GM18909 (cell line): ENCODE data around the gene KCTD1.

Experiments used
- ATAC-seq: cut with Tn5 transposase; IDR thresholded peaks from one replicate; pipeline ENCODE4 v1.9.1; 2021; ENCODE audit warnings: mild to moderate bottlenecking; ENCODE audit not compliant: unreplicated experiment, poor library complexity

The KCTD1 gene

GRCh38 chr18:26548415-26549262, at the start of gene KCTD1:
Gene KCTD1 (minus strand): TSS chr18:26548553. CDS start chr18:26548536, 17 bp downstream.
- ATAC-seq = peak; percentile 49

- no peak for ATAC-seq
These were observed 45.3 kb upstream of the KCTD1 start for GRCh38 chr18:26593365-26594320.

GRCh38 chr18:26584745-26585144, 36.4 kb upstream of the KCTD1 start:
- no peak for ATAC-seq

- no peak for ATAC-seq
These were observed 31.7 kb upstream of the KCTD1 start for GRCh38 chr18:26579941-26580618.

- no peak for ATAC-seq
These were observed 27.5 kb upstream of the KCTD1 start for GRCh38 chr18:26575865-26576217.

- peak; percentile 53 for ATAC-seq
These were observed 26.9 kb upstream of the KCTD1 start for GRCh38 chr18:26574958-26575864.

GRCh38 chr18:26568926-26569665, 20.7 kb upstream of the KCTD1 start:
- no peak for ATAC-seq

GRCh38 chr18:26568513-26568912, 20.2 kb upstream of the KCTD1 start:
- ATAC-seq = no peak

GRCh38 chr18:26566874-26567555, 18.7 kb upstream of the KCTD1 start:
- ATAC-seq = no peak

GRCh38 chr18:26565514-26565913, 17.2 kb upstream of the KCTD1 start:
- no peak for ATAC-seq

GRCh38 chr18:26563024-26563423, 14.7 kb upstream of the KCTD1 start:
- no peak for ATAC-seq

- no peak for ATAC-seq
These were observed 14.2 kb upstream of the KCTD1 start for GRCh38 chr18:26562568-26562967.

GRCh38 chr18:26561769-26562168, 13.4 kb upstream of the KCTD1 start:
- no peak for ATAC-seq

GRCh38 chr18:26556573-26556972, 8.2 kb upstream of the KCTD1 start:
- ATAC-seq = peak; percentile 83

- ATAC-seq = peak; percentile 10
These were observed 7.6 kb upstream of the KCTD1 start for GRCh38 chr18:26555804-26556553.

- ATAC-seq = no peak
These were observed 5.6 kb upstream of the KCTD1 start for GRCh38 chr18:26553943-26554342.

GRCh38 chr18:26551695-26552081, 3.3 kb upstream of the KCTD1 start:
- ATAC-seq = no peak
